CD4-positive, alpha-beta T cell treated with Interleukin-4 for 4 hours (primary cell): ENCODE results near the gene ALG9.

ENCODE experiments used
- DNase-seq: peaks from one replicate; pipeline ENCODE4 v3.0.0-alpha.2; 2020

ALG9 gene

DNA sequence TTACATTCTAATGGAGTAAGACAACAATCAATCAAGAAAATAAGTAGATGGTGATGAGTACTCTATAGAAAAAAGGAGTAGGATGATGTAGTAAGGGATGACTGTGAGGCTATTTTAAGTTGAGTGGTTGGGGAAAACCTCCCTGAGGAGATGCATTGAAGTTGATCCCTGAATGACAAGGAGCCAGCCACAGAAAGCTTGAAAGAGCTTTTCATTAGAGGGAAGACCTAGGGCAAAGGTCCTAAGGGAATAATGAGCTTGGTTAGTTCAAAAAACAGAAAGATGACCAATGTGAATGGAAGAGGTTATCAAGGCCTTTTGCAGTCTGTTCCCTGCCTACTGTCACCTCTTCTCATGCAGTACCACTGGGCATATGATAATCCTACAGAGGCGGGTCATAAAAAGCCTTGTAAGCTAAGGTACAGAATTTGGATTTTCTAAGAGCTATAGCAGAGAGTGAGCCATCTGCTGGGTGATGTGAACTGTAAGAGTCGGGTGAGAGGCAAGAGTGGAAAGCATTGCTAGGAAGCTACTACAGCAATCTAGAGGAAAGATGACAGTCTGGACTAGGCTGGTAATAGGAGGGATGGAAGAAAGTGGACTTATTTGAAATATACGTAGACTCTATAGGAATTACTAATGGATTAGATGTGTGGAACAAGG, 108.3 kb downstream of the ALG9 start:
- no peak for DNase-seq

DNA sequence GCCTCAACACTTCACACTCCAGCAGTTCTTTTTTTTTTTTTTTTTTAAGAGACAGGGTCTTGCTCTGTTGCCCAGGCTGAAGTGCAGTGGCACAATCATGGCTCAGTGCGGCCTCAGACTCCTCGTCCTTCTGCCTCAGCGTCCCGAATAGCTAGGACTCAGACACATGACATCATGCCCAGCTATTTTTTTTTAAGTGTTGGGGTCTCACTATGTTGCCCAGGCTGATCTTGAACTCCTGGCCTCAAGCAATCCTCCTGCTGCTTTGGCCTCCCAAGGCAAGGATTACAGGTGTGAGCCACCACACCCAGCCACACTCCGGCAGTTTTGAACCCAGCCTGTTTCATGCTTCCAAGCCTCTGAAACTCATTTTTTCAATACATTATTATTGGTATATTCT, 108.9 kb downstream of the ALG9 start:
- no peak for DNase-seq

DNA sequence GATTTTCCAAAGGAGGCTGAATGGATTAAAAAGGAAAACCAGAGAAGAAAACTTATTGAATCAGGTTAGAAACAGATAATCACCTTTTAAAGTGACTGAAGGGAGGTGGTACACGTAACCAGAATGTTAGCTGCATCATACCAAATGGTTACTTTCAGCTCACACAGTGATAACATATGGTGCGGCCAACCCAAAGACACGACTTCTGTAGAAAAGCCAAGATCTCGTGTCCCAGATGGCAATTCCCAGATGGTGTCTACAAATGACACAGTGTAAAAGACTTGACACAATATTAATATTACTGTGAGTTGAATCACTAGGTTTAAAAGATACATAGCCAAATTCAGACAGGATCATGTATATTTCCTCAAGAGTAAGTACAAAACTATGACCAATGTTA, 110.3 kb downstream of the ALG9 start:
- no peak for DNase-seq

DNA sequence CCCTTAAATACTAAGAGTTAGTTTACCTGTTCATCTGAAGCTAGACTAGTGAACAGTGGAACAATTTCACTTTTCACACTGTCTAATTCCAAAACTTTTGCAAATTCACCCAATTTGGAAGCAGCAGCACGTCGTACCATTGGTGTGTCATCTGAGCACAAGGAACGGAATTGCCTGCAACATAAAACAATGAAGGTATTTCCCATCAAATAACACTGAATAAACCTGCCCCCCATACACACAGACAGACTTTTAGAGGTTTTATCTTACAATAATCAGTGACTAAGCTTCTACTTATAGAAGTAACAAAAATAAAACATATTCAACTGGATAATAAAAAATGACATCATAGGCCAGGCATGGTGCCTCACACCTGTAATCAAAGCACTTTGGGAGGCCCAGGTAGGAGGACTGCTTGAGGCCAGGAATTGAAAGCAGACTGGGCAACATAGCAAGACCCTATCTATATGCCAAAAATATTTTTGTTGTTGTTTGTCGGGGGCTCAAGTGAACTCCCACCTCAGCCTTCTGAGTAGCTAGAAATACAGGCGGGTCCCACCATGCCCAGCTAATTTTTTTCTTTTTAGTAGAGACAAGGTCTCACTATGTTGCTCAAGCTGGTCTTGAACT, 111.5 kb downstream of the ALG9 start:
- no peak for DNase-seq

DNA sequence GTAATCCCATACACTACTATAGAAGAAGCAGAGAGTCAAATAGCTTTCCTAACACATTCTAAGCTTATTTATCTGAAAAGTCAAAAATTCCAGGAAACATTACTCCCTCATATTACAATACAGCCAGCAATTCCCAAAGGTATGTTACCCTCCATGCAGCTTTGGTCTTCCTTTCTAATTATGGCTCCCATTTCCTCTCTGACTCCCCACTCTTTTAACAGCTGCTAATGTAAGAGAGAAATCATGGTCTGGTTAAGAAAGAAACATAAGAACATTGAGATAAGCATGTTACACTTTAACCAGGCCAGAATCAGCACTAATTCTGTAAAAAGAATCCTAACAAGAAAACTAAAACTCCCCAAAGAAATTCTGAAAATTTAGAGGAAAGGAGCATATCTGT, 112.0 kb downstream of the ALG9 start:
- DNase-seq: no peak

DNA sequence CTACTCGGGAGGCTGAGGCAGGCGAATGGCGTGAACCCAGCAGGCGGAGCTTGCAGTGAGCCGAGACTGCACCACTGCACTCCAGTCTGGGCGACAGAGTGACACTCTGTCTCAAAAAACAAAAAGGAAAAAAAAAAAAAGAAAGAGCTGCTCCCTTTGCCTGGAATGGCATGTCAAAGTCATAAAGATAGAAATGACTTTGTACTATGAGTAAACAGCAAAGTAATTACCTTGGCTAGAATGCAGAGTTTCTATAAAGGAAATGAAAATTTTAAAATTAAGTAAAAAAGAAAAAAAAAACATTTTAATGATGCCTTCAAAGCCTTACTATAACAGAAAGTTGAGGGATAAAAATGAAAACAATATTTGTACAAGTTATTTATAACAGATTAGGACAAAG, 115.3 kb downstream of the ALG9 start:
- no peak for DNase-seq

DNA sequence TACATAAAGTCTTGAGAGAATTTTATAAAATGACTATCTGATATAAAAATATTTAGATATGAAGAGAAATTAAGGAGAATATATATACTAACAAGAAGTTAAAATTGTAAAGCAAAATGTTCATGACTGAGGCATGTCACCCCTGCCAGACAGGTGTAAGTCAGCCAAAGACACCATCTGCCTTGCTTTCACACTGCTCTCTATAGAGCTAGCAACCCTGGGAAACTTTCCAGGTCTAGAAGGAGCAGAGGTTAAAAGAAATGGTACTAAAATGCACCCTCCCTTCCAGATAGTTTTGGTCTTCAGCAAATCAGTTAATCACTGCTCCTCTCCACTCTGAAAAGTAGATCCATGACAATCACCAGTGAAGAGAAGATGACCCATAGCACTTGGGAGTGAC, 121.7 kb downstream of the ALG9 start:
- DNase-seq: no peak

DNA sequence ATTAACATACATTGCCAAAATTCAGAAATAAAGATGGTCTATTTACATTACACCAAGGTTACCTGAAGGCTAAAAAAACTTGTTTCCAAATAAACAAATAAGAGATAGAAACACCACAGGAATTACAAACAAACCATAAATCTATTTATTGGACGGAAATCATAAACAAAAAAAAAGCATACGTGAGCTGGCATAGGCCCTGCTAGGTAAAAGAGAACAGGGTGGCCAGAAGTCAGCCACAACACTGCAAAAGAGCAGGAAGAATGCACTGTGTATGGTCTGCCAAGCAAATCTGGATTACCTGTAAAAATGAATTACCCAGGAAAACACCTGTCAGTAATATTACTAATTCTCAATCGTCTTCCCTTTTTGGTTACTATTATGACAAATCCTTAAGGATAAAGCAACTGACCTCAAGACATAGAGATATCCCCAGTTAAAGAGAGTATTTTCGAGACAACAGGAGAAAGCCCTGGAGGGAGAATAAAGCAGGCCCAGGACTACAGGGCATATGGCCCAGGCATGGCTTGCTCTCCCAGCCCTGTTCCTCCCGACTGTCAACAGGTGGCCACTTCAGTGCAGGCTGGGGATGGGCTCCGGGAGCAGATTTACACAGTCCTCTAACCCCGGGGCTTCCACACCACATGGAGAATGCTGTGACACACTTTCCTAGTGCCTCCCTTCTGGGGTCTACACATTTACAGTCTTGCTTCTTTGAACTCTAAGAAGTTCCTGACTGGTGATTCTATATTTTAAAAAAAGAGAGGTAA, 123.2 kb downstream of the ALG9 start:
- DNase-seq: no peak

DNA sequence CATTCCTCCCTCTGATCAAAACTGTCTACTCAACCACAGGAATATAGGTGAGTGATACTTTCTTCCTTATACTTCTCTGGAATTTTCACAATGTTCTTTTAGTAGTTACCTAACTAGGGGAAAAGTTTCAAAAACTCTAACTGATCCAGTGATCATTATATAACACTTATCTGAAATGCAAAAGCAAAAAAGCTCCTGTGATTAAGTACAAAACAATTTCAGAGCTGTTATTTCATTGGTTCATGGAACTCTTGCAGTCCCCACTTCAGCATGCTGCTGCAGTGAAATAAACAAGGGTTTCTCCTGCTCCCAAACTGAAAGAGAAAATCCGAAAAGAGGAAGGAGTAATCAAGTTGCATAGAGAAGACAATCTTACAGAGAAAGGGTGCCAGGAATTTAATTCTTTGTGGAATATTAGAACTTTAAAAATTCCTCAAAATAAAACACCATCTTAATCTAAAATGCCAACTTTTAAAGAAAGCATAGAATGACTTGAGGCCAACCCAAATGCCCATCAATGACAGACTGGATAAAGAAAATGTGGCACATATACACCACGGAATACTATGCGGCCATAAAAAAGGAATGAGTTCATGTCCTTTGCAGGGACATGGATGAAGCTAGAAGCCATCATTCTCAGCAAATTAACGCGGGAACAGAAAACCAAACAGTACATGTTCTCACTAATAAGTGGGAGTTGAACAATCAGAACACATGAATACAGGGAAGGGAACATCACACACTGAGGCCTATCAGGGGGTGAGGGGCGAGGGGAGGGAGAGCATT, 125.5 kb downstream of the ALG9 start:
- DNase-seq: no peak

DNA sequence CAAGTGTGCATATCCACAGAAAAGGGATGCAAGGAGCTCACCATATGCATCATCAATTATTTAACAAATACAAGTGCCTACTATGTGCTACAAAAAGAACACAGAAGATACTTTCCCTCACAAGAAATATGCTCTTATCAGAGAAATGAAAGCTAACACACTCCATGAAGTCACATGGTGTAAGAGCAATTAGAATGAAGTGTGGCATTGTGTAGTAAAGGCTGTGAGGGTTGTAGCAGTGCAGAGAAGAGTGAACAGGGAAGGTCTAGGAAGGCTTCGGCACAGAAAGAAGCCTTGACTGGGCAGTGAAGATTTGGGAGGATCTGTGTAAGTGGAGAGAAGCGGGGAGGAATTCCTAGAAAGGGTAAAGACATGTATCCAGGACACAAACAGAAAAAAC, 127.7 kb downstream of the ALG9 start:
- no peak for DNase-seq

DNA sequence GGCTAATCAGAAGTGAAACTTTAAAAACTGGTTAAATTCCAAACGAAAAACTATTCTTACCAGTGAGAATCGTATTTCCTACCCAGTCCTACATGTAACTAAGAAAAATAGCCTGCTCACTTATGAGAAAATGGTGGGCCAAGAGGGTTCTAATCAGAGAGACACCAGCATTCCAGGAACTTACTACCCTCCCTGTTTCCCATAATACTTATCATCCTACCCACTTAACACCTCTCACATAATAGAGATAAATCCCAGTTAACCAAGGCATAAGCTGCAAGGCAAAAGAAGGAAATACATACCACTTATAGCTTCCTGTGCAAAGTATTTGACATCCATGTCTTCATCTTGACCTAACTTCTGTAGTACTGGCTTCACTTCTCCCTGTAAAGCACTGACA, 129.6 kb downstream of the ALG9 start:
- no peak for DNase-seq

DNA sequence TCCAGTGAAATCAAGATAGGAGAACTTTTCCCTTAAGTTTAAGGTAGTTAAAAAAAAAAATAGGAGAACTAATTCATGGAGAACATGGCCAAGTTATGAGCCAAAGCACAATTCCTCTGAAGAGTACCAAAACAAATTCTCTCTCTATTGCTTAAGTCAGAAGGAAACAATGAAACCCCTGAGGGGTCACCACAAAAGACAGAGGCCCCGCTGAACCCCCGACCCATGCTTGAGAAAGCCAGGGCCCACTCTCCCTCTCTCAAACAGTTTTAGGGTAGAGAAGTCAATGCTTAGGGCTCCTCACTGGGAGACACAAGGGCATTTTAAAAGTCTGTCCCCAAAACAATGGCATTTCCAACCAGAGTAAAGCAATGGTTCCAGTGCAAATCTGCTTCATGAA, 132.1 kb downstream of the ALG9 start:
- DNase-seq: no peak

DNA sequence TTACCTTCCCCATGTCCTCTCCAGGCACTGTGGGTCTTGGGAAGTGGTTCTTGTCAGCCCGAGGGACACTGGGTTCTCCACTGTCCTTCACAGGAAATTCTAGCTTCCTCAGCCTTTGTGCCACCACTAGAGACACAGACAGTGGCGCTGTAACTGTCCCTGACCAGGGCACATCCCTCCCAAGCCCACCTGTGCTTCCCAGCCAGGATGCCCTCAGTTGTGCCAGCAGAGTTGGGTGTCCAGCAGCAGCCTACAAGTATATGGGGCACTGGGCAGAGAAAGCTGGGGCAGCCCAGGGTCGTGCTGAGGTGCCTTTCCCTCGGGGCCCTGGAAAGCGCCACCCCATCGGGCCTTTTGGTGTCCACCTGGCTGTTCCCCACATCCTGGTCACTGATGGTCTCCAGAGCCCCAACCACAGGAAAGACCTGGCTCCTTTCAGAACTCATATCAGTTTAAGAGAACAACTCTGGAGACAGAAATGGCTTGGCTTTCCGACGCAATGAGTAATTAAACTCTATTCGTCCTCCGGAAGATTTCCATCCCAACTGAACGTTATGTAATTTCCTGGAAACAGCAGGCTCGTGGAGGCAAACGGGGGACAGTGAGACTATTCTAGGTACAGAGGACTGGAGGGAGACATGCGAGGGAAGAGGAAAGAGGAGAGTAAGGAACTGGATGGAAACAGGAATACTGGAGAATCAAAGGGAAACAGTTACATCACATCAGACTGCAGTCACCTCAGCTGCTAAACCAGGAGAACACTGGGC, 133.8 kb downstream of the ALG9 start:
- DNase-seq: no peak

DNA sequence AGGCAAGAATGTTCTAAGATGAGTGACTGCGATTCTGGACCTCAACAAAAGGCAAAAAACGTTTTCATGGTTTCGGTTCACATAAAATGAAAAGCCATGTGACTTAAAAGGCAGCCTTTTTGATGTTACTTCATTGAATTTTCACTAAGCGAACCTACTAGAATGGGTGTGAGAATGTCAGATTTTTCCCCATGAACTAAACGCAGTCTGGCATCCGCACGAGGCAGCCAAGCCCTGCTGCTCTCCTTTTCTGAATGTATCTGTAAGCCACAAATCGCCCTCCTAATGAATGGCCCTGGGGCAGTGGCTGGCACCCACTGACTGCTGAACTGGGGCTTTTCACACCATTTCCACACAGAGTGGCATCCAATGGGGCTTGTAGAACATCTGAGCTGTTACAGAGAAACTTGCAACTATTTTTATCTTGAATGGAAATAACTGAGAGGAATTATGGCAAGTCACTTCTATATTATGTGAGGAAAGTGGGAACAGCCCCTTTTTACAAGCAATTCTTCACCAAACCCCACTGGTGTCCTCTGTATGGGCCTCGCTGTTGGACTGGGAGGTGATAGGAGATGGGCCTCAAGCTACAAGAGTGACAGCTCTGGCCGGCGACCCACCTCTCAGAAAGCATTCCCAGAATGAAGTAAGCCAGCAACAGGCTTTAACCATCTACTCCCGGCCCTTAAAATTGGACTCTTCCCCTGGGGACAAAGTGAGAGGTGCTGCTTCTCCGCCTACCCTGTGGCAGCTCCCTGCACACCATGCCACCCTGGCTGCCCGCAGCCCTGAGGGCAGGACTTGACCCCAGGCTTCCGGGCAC, 134.5 kb downstream of the ALG9 start:
- no peak for DNase-seq
